ENCODE data around the gene CIAO3.

Gene CIAO3

GRCh38 chr16:766820-767640 lies 26.2 kb upstream of the CIAO3 start:
- Histone ChIP-seq H3K4me1 (ENCODE audit: control insufficient read depth, insufficient read depth, low read length) (no peaks in the 10 kb centered on the region; the same call in 1 of the 2 replicates), H3K27me3 (ENCODE audit: control insufficient read depth, insufficient read depth, low read length) (no peaks in the 10 kb centered on the region), H3K27ac (ENCODE audit: low read length) (no peak overlapping the region), H3K36me3 (ENCODE audit: control insufficient read depth, insufficient read depth, low read length) (no peaks in the 10 kb centered on the region), H3K9me3 (ENCODE audit: control insufficient read depth, insufficient read depth, low read length) (no peaks in the 10 kb centered on the region), H3K4me3 (ENCODE audit: low read length) (no peak overlapping the region)
- WGBS (ENCODE audit: insufficient coverage, insufficient read length), result no CpG with 5 or more reads among the region's 48 CpGs
- DNase-seq (ENCODE audit: low read depth, low spot score), result no peak

DNA sequence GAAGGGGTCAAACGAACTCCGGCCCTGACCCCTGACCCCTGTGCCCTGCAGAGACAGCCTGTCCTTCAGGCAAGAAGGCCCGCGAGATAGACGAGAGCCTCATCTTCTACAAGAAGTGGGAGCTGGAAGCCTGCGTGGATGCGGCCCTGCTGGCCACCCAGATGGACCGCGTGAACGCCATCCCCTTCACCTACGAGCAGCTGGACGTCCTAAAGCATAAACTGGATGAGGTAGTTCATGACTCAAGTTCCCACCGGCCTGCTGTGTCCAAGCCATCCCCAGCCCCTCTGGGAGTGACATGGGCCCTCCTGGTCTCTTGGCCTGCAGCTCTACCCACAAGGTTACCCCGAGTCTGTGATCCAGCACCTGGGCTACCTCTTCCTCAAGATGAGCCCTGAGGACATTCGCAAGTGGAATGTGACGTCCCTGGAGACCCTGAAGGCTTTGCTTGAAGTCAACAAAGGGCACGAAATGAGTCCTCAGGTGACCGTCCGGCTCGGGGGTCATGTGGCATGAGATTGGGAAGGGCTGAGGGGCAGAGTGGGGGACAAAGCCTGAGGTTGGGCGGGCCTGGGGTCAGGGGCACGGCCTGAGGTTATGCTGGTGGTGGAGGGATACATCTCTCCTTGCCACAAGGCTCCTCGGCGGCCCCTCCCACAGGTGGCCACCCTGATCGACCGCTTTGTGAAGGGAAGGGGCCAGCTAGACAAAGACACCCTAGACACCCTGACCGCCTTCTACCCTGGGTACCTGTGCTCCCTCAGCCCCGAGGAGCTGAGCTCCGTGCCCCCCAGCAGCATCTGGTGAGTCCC lies 25.4 kb upstream of the CIAO3 start:
- no peak for DNase-seq (ENCODE audit: low read depth, low spot score)
- no CpG with 5 or more reads among the region's 29 CpGs for WGBS (ENCODE audit: insufficient coverage, insufficient read length)
- no peak overlapping the region for H3K27ac ChIP-seq (ENCODE audit: low read length)

DNA sequence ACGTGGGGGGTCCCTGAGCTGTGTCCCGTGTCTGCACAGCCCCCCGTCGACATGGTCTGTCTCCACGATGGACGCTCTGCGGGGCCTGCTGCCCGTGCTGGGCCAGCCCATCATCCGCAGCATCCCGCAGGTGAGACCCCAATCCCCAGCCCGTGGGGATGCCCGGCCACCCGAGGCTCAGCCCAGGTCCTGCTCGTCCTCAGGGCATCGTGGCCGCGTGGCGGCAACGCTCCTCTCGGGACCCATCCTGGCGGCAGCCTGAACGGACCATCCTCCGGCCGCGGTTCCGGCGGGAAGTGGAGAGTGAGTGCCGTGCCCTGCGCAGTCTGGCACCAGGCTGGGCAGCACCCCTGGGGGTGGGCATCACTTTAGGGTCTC lies 24.7 kb upstream of the CIAO3 start:
- no peaks in the 10 kb centered on the region for H3K9me3 ChIP-seq (ENCODE audit: control insufficient read depth, insufficient read depth, low read length)
- no peak overlapping the region for H3K4me3 ChIP-seq (ENCODE audit: low read length)
- H3K36me3 ChIP-seq (ENCODE audit: control insufficient read depth, insufficient read depth, low read length), result no peaks in the 10 kb centered on the region; the same call in 1 of the 2 replicates
- H3K27ac ChIP-seq (ENCODE audit: low read length), result no peak overlapping the region
- no peak for DNase-seq (ENCODE audit: low read depth, low spot score)
- H3K27me3 ChIP-seq (ENCODE audit: control insufficient read depth, insufficient read depth, low read length), result no peaks in the 10 kb centered on the region
- no peaks in the 10 kb centered on the region; the same call in 1 of the 2 replicates for H3K4me1 ChIP-seq (ENCODE audit: control insufficient read depth, insufficient read depth, low read length)
- no CpG with 5 or more reads among the region's 29 CpGs for WGBS (ENCODE audit: insufficient coverage, insufficient read length)

More for the DNA sequence above, 25.4 kb upstream of the CIAO3 start:
- Histone ChIP-seq H3K9me3 (ENCODE audit: control insufficient read depth, insufficient read depth, low read length) (no peaks in the 10 kb centered on the region), H3K4me3 (ENCODE audit: low read length) (no peak overlapping the region), H3K4me1 (ENCODE audit: control insufficient read depth, insufficient read depth, low read length) (no peaks in the 10 kb centered on the region; the same call in 1 of the 2 replicates), H3K27me3 (ENCODE audit: control insufficient read depth, insufficient read depth, low read length) (no peaks in the 10 kb centered on the region), H3K36me3 (ENCODE audit: control insufficient read depth, insufficient read depth, low read length) (no peaks in the 10 kb centered on the region)

DNA sequence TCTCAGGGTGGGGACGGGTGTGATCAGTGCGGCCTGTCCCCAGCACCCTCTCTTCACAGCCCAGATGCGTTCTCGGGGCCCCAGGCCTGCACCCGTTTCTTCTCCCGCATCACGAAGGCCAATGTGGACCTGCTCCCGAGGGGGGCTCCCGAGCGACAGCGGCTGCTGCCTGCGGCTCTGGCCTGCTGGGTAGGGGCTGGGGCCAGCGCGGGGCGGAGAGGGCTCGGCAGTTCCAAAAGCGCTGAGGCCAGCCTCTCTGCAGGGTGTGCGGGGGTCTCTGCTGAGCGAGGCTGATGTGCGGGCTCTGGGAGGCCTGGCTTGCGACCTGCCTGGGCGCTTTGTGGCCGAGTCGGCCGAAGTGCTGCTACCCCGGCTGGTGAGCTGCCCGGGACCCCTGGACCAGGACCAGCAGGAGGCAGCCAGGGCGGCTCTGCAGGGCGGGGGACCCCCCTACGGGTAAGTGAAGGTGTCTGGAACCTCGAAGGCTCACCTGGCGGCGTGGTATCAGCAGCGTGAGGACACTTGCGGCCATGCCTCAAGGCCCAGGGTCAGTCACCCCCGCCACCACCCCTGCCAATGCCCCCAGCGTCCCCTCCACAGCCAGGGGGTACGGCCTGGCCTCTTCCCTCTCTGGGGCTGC lies 24.2 kb upstream of the CIAO3 start:
- Histone ChIP-seq H3K27ac (ENCODE audit: low read length) (no peak overlapping the region), H3K36me3 (ENCODE audit: control insufficient read depth, insufficient read depth, low read length) (no peaks in the 10 kb centered on the region; the same call in 1 of the 2 replicates), H3K27me3 (ENCODE audit: control insufficient read depth, insufficient read depth, low read length) (no peaks in the 10 kb centered on the region), H3K4me3 (ENCODE audit: low read length) (no peak overlapping the region), H3K4me1 (ENCODE audit: control insufficient read depth, insufficient read depth, low read length) (no peaks in the 10 kb centered on the region; the same call in 1 of the 2 replicates), H3K9me3 (ENCODE audit: control insufficient read depth, insufficient read depth, low read length) (no peaks in the 10 kb centered on the region)
- WGBS (ENCODE audit: insufficient coverage, insufficient read length), result no CpG with 5 or more reads among the region's 38 CpGs
- DNase-seq (ENCODE audit: low read depth, low spot score), result no peak

DNA sequence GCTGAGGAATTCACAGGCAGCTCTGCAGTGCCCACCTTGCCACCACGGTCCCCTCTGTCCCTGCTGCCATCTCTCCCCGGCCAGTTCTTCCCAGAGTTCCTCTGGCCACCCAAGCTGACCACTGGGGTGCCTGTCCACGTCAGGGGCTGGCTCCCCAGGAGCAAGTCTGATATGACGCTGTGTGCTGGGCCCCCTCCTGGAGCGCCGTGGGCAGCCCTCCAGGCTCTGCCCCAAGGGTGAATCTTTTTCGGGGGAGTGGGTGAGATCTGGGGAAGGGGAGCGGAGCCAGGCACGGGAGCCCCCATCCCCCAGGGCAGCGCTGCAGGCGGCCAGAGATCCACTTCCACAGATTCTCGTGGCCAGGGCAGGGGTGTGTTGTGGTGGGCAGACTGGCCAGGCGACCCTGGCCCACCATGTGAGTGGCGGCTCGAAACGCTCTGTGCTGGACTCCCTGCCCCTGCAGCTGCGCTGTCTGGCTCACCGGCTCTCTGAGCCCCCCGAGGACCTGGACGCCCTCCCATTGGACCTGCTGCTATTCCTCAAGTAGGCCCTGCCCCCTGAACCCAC lies 23.5 kb upstream of the CIAO3 start:
- H3K27ac ChIP-seq (ENCODE audit: low read length), result no peak overlapping the region
- DNase-seq (ENCODE audit: low read depth, low spot score), result no peak
- H3K4me3 ChIP-seq (ENCODE audit: low read length), result no peak overlapping the region
- H3K27me3 ChIP-seq (ENCODE audit: control insufficient read depth, insufficient read depth, low read length), result no peaks in the 10 kb centered on the region
- H3K36me3 ChIP-seq (ENCODE audit: control insufficient read depth, insufficient read depth, low read length), result no peaks in the 10 kb centered on the region; the same call in 1 of the 2 replicates
- no CpG with 5 or more reads among the region's 20 CpGs for WGBS (ENCODE audit: insufficient coverage, insufficient read length)
- H3K4me1 ChIP-seq (ENCODE audit: control insufficient read depth, insufficient read depth, low read length), result no peaks in the 10 kb centered on the region; the same call in 1 of the 2 replicates
- H3K9me3 ChIP-seq (ENCODE audit: control insufficient read depth, insufficient read depth, low read length), result no peaks in the 10 kb centered on the region

DNA sequence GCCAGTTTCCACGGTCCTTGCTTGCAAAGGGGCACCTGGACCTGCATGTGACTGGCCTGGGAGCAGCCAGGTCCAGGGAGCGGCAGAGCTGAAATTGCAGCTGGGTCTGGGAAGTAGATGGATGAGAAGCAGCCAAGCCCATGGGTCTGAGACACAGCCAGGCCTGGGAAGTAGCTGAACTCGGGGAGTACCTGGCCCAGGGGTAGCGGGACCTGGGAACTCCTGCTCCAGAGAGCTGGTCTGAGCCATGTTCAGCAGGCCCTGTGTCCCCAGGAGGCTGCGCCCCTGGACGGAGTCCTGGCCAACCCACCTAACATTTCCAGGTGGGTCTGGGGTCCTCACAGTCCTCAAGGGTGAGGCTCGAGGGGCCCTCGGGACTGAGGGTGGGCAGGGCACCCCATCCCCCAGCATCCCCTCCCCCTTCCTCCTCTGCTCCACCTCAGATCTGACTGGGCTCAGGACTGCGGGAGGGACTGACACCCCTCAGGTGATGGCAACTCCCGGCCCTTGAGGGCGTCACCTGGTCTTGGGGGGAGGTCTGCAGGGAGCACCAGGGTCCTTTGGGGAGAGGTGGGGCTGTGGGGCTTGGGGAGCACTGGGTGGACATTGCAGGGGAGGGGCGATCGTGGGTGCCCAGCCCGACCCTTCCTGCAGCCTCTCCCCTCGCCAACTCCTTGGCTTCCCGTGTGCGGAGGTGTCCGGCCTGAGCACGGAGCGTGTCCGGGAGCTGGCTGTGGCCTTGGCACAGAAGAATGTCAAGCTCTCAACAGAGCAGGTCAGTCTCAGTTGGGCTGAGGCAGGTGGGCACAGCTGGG lies 22.8 kb upstream of the CIAO3 start:
- DNase-seq (ENCODE audit: low read depth, low spot score), result no peak
- no peaks in the 10 kb centered on the region; the same call in 1 of the 2 replicates for H3K36me3 ChIP-seq (ENCODE audit: control insufficient read depth, insufficient read depth, low read length)
- no peaks in the 10 kb centered on the region for H3K9me3 ChIP-seq (ENCODE audit: control insufficient read depth, insufficient read depth, low read length)
- no peaks in the 10 kb centered on the region; the same call in 1 of the 2 replicates for H3K4me1 ChIP-seq (ENCODE audit: control insufficient read depth, insufficient read depth, low read length)
- no peak overlapping the region for H3K27ac ChIP-seq (ENCODE audit: low read length)
- no CpG with 5 or more reads among the region's 21 CpGs for WGBS (ENCODE audit: insufficient coverage, insufficient read length)
- H3K4me3 ChIP-seq (ENCODE audit: low read length), result no peak overlapping the region
- H3K27me3 ChIP-seq (ENCODE audit: control insufficient read depth, insufficient read depth, low read length), result no peaks in the 10 kb centered on the region

DNA sequence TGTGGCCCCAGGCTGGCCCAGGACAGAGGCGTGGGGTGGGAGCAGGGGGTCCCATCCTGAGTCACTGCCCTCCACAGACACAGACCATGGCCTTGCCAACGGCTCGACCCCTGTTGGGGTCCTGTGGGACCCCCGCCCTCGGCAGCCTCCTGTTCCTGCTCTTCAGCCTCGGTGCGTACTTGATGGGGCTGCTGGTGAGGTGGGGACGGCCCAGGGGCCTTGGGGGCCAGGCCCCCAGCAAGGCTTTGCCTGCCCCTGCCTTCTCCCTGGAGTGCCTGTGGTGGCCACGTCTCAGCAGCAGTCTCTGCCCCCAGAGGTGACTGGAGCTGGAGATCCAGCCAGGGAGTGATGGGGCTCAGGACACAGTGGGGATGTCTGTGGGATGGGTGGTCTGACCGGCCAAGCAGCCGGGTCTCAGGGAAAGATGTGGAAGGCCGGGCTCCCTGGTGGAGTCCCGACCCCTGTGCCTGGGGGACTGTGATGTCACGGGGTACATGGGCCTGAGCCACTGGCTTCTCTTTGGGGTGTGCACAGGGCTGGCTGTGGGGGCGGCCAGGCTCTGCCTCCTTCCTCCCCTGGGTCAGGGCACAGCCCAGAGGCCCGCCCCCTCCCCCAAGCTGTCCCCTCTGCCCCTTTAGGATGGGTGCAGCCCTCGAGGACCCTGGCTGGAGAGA lies 21.9 kb upstream of the CIAO3 start:
- Histone ChIP-seq H3K4me3 (ENCODE audit: low read length) (no peak overlapping the region), H3K27me3 (ENCODE audit: control insufficient read depth, insufficient read depth, low read length) (no peaks in the 10 kb centered on the region), H3K27ac (ENCODE audit: low read length) (no peak overlapping the region), H3K4me1 (ENCODE audit: control insufficient read depth, insufficient read depth, low read length) (no peaks in the 10 kb centered on the region; the same call in 1 of the 2 replicates), H3K9me3 (ENCODE audit: control insufficient read depth, insufficient read depth, low read length) (no peaks in the 10 kb centered on the region), H3K36me3 (ENCODE audit: control insufficient read depth, insufficient read depth, low read length) (no peaks in the 10 kb centered on the region; the same call in 1 of the 2 replicates)
- no peak for DNase-seq (ENCODE audit: low read depth, low spot score)
- WGBS (ENCODE audit: insufficient coverage, insufficient read length), result no CpG with 5 or more reads among the region's 17 CpGs

- no peak overlapping the region for H3K27ac ChIP-seq (ENCODE audit: low read length)
- H3K4me3 ChIP-seq (ENCODE audit: low read length), result no peak overlapping the region
- WGBS (ENCODE audit: insufficient coverage, insufficient read length), result no CpG with 5 or more reads among the region's 22 CpGs
- no peaks in the 10 kb centered on the region; the same call in 1 of the 2 replicates for H3K36me3 ChIP-seq (ENCODE audit: control insufficient read depth, insufficient read depth, low read length)
- DNase-seq (ENCODE audit: low read depth, low spot score), result no peak
- no peaks in the 10 kb centered on the region for H3K27me3 ChIP-seq (ENCODE audit: control insufficient read depth, insufficient read depth, low read length)
- H3K4me1 ChIP-seq (ENCODE audit: control insufficient read depth, insufficient read depth, low read length), result no peaks in the 10 kb centered on the region; the same call in 1 of the 2 replicates
- H3K9me3 ChIP-seq (ENCODE audit: control insufficient read depth, insufficient read depth, low read length), result no peaks in the 10 kb centered on the region
Measured at GRCh38 chr16:761625-762513, 21.1 kb upstream of the CIAO3 start.
